GM19328 (cell line): Measurements from ENCODE around the gene UNC80.

Experiments used
- ATAC-seq: cut with Tn5 transposase; IDR thresholded peaks from one replicate; pipeline ENCODE4 v1.9.1; 2021; ENCODE audit warnings: mild to moderate bottlenecking, moderate library complexity; ENCODE audit not compliant: unreplicated experiment

UNC80 gene

DNA sequence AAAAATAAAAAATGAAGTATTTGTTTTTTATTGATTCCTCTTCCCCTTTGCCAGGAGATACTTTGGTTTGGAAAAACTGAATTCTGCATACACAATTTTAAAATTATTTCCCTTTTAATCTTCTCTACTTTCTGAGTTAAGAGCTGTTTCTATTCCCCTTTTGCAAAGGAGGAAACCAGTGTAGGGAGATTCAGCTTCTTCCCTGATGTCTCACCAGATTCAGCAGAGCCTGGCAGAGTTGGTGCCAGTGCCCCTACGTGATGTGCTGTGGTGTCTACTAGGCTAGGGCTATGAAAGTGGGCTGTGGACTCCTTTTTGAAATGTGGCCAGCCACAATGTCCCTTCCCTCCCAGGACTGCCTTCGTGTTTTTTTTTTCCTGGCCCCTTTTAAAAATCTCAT lies 233.2 kb downstream of the UNC80 start:
- no peak for ATAC-seq

- ATAC-seq = no peak
Observed at GRCh38 chr2:210007895-210008294, 236.3 kb downstream of the UNC80 start.

DNA sequence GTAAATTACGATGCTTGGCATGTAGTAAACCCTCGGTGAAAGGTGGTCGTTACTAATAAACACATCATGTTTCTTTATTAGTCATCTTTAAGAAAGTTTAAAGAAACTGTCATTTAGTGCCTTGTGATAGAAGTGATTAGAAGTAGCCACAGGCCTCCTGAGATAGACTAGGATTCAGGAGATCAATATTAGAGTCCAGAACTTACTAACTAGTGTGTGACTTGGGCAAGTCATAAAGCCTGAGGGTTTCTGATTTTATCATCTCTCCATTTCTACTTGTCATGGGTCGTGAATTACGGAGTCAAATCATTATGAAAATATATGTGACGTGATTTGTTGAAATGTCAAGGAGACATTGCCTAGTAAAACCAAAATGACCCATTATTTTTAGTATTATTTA lies 237.5 kb downstream of the UNC80 start:
- ATAC-seq = no peak

DNA sequence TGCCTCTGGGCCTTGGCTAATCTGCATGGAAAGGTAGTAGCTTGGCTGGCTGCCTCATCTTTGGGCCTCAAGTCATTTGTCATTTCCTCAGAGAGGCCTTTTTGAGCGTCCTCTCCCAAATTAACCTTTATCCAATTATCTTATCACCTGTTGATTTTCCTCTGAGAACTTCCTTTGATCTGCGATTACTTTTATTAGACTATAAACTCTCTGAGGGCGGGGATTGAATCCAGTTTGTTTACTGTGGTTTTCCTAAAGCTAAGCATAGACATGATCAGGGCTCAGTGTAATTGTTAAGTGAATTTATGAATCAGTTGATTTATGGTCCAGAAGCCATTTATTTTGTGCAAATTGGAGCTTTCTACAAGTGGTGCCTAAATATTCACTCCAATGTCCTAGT lies 238.3 kb downstream of the UNC80 start:
- no peak for ATAC-seq

DNA sequence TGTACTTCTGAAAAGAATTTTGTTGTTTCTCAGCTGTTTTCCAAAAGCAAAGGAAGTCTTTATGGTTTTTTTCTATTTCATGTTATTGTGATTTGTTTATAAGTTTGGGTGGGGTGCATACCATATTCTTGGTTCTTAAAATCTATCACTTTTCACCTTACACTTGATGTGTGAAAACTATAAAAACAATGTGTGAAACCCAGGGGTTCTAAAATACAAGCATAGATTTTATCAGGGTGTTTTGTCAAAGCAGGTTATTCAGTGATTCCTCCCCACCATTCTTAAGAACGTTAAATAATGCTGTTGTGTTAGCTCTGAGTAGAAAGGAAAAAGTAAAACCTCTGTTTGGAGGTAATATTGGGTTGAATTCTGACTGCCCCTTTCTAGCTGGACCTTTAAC lies 248.5 kb downstream of the UNC80 start:
- ATAC-seq = no peak

GRCh38 chr2:210022824-210023223 lies 251.2 kb downstream of the UNC80 start:
- no peak for ATAC-seq

DNA sequence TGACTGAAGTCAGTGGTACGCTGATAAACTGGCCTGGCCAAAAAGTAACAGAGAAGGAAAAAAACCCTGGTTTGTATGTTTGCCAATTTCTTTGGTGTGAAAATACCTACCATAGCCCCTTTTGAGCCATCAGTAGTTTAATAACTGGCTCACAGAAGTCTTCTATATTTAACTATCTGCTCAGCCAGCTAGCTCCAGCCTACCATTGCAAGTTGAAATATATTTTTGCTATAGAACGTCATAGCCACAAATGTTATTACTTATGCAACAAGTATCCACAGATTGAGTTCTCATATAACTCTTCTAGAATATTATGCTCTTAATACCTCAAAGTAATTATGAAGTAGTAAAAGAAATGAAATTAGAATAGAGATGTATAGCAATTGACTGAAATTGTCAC lies 256.0 kb downstream of the UNC80 start:
- ATAC-seq = no peak

DNA sequence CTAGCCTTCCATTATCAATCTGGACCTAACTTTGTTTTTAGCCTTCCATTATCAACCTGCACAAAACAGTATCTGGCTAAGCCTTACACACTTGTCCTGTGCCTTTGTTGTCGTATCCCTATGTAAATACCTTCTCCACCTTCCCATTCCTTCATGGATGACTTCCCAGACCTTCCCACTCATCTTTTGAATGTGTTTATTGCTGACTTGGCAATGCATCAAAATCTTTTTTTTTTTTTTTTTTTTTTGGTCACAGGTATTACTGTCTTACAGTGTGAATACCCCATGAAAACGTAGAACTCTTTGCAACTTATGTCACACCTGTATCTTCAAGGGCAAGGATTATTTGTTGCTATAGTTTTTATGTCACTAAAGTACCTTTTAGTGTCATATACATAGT lies 256.5 kb downstream of the UNC80 start:
- no peak for ATAC-seq

GRCh38 chr2:210034087-210034683 lies 262.6 kb downstream of the UNC80 start:
- ATAC-seq = no peak

GRCh38 chr2:210035679-210036078 lies 264.0 kb downstream of the UNC80 start:
- no peak for ATAC-seq

- no peak for ATAC-seq
Observed at GRCh38 chr2:210038078-210038477, 266.4 kb downstream of the UNC80 start.

- ATAC-seq = no peak
Observed at GRCh38 chr2:210046851-210047500, 275.3 kb downstream of the UNC80 start.
